Measurements from ENCODE around the gene ABLIM2. TPM values are rescaled to one million over a fixed set of nuclear protein-coding genes. Genes with fewer than 3 reads are reported as not detected.

Gene ABLIM2
- total RNA-seq, 4 donors from 2014 or later: 4.2 to 28.5 (median 8.7) TPM

GRCh38 chr4:8043596-8043995 lies 115.0 kb downstream of the ABLIM2 start:
- WGBS: 87% methylated on average over 13 of the region's 16 CpGs
- H3K4me1 ChIP-seq: no peaks in the 10 kb centered on the region

GRCh38 chr4:8041868-8042267 lies 116.7 kb downstream of the ABLIM2 start:
- Histone ChIP-seq H3K27me3 (no peaks in the 10 kb centered on the region), H3K9me3 (no peaks in the 10 kb centered on the region), H3K4me3 (no peak overlapping the region), H3K36me3 (peaks cover 0 to 8% (median 0%) of the 10 kb centered on the region in 4 donors), H3K4me1 (no peaks in the 10 kb centered on the region), H3K27ac (replicated peaks in 1 of 4) (no peak overlapping the region)
- intact Hi-C loops (cut with DNase I): no loop called here
- TF ChIP-seq EP300 (IDR thresholded peaks at IDR 0.05) (no peak), POLR2AphosphoS5 (IDR thresholded peaks at IDR 0.05) (no peak), POLR2A (IDR thresholded peaks at IDR 0.05; ENCODE audit: low read depth) (no peak), CTCF (IDR thresholded peaks at IDR 0.05) (no peak)
- WGBS: 85% methylated on average over 11 of the region's 11 CpGs
- DNase-seq (ENCODE audit: extremely low spot score): no peak

More at GRCh38 chr4:8043596-8043995, 115.0 kb downstream of the ABLIM2 start:
- Histone ChIP-seq H3K36me3 (peaks cover 0 to 8% (median 0%) of the 10 kb centered on the region in 4 donors), H3K27me3 (no peaks in the 10 kb centered on the region), H3K27ac (replicated peaks in 1 of 4) (no peak overlapping the region), H3K4me3 (no peak overlapping the region), H3K9me3 (no peaks in the 10 kb centered on the region)
- TF ChIP-seq POLR2AphosphoS5 (IDR thresholded peaks at IDR 0.05): no peak
- TF ChIP-seq POLR2A (IDR thresholded peaks at IDR 0.05; ENCODE audit: low read depth): no peak
- TF ChIP-seq CTCF (IDR thresholded peaks at IDR 0.05): no peak
- TF ChIP-seq EP300 (IDR thresholded peaks at IDR 0.05): no peak
- DNase-seq (ENCODE audit: extremely low spot score): no peak
- intact Hi-C loops (cut with DNase I): no loop called here

GRCh38 chr4:8041172-8041571 lies 117.4 kb downstream of the ABLIM2 start:
- no peak overlapping the region for H3K27ac ChIP-seq (replicated peaks in 1 of 4)
- no peaks in the 10 kb centered on the region for H3K4me1 ChIP-seq
- H3K36me3 ChIP-seq: peaks cover 0 to 12% (median 0%) of the 10 kb centered on the region in 4 donors
- no peaks in the 10 kb centered on the region for H3K9me3 ChIP-seq
- H3K4me3 ChIP-seq: no peak overlapping the region
- H3K27me3 ChIP-seq: no peaks in the 10 kb centered on the region
- intact Hi-C loops (cut with DNase I): no loop called here
- 98% methylated on average over 7 of the region's 7 CpGs for WGBS
- no peak for TF ChIP-seq CTCF (IDR thresholded peaks at IDR 0.05)
- TF ChIP-seq EP300 (IDR thresholded peaks at IDR 0.05): no peak
- no peak for TF ChIP-seq POLR2A (IDR thresholded peaks at IDR 0.05; ENCODE audit: low read depth)
- TF ChIP-seq POLR2AphosphoS5 (IDR thresholded peaks at IDR 0.05): no peak
- DNase-seq (ENCODE audit: extremely low spot score): no peak

GRCh38 chr4:8040607-8041006 lies 118.0 kb downstream of the ABLIM2 start:
- no peak for DNase-seq (ENCODE audit: extremely low spot score)
- no peaks in the 10 kb centered on the region for H3K9me3 ChIP-seq
- WGBS: 80% methylated on average over 7 of the region's 7 CpGs
- no peaks in the 10 kb centered on the region for H3K4me1 ChIP-seq
- peaks cover 0 to 18% (median 0%) of the 10 kb centered on the region in 4 donors for H3K36me3 ChIP-seq
- intact Hi-C loops (cut with DNase I): no loop called here
- TF ChIP-seq EP300 (IDR thresholded peaks at IDR 0.05) (no peak), CTCF (IDR thresholded peaks at IDR 0.05) (no peak), POLR2A (IDR thresholded peaks at IDR 0.05; ENCODE audit: low read depth) (no peak), POLR2AphosphoS5 (IDR thresholded peaks at IDR 0.05) (no peak)
- no peaks in the 10 kb centered on the region for H3K27me3 ChIP-seq
- no peak overlapping the region for H3K27ac ChIP-seq (replicated peaks in 1 of 4)
- no peak overlapping the region for H3K4me3 ChIP-seq

- no peak for DNase-seq (ENCODE audit: extremely low spot score)
- no peak for TF ChIP-seq POLR2A (IDR thresholded peaks at IDR 0.05; ENCODE audit: low read depth)
- TF ChIP-seq EP300 (IDR thresholded peaks at IDR 0.05): no peak
- TF ChIP-seq CTCF (IDR thresholded peaks at IDR 0.05): no peak
- TF ChIP-seq POLR2AphosphoS5 (IDR thresholded peaks at IDR 0.05): no peak
- no peaks in the 10 kb centered on the region for H3K9me3 ChIP-seq
- intact Hi-C loops (cut with DNase I): no loop called here
- 91% methylated on average over 11 of the region's 11 CpGs for WGBS
- no peak overlapping the region for H3K4me3 ChIP-seq
- H3K36me3 ChIP-seq: peaks cover 0 to 25% (median 0%) of the 10 kb centered on the region in 4 donors
- H3K27me3 ChIP-seq: no peaks in the 10 kb centered on the region
- no peaks in the 10 kb centered on the region for H3K4me1 ChIP-seq
- no peak overlapping the region for H3K27ac ChIP-seq (replicated peaks in 1 of 4)
Measured at GRCh38 chr4:8039853-8040252, 118.8 kb downstream of the ABLIM2 start.
